Frontal cortex (tissue), 4 donors: ENCODE data around the gene UMPS. TPM values are rescaled to one million over a fixed set of nuclear protein-coding genes. Genes with fewer than 3 reads are reported as not detected.

Source experiments
- DNase-seq, 2 donors: peaks; one replicate each; pipeline ENCODE4 v3.0.0; 2012; ENCODE audit warnings: low spot score in 2 of 2
- FAIRE-seq: peaks from 2 replicates; lab custom pipeline; 2012; peaks lifted over from hg19 to GRCh38; lab: Jason Lieb, UNC
- total RNA-seq: library from RNA; depleted of rRNA; stranded (reverse); fragments of >200 nt; gene quantifications from one replicate; pipeline ENCODE4 v1.2.3, GENCODE V29; 2014
- donor health status: control.
- donor health status: control.
- donor health status: control.

Gene UMPS
- 54.2 TPM for total RNA-seq

- DNase-seq (peak; percentile 67 to 77), FAIRE-seq (no peak)
Observed at GRCh38 chr3:124730129-124730940, at the start of gene UMPS. UMPS (plus strand) TSS chr3:124730452; CDS start chr3:124730472, 20 bp downstream.

GRCh38 chr3:124680521-124680920 lies 49.7 kb upstream of the UMPS start:
- FAIRE-seq: no peak
- DNase-seq: no peak

- DNase-seq (no peak), FAIRE-seq (no peak)
Observed at GRCh38 chr3:124682263-124682662, 48.0 kb upstream of the UMPS start.

- FAIRE-seq (no peak), DNase-seq (no peak)
Observed at GRCh38 chr3:124684459-124684858, 45.8 kb upstream of the UMPS start.

- FAIRE-seq: no peak
- no peak for DNase-seq
Observed at GRCh38 chr3:124685067-124685466, 45.2 kb upstream of the UMPS start.

GRCh38 chr3:124685481-124685880 lies 44.8 kb upstream of the UMPS start:
- no peak for FAIRE-seq
- no peak for DNase-seq

- DNase-seq (no peak), FAIRE-seq (no peak)
Observed at GRCh38 chr3:124686028-124686670, 44.1 kb upstream of the UMPS start.

GRCh38 chr3:124688581-124689454 lies 41.4 kb upstream of the UMPS start:
- FAIRE-seq (no peak), DNase-seq (peak; percentile 29 to 79)

- DNase-seq: no peak
- no peak for FAIRE-seq
Observed at GRCh38 chr3:124691599-124691998, 38.7 kb upstream of the UMPS start.

GRCh38 chr3:124694486-124694885 lies 35.8 kb upstream of the UMPS start:
- FAIRE-seq (no peak), DNase-seq (no peak)

- FAIRE-seq: no peak
- DNase-seq: no peak
Observed at GRCh38 chr3:124695369-124695768, 34.9 kb upstream of the UMPS start.

GRCh38 chr3:124696006-124696405 lies 34.2 kb upstream of the UMPS start:
- DNase-seq: no peak
- no peak for FAIRE-seq

- DNase-seq (no peak), FAIRE-seq (no peak)
Observed at GRCh38 chr3:124697302-124697701, 33.0 kb upstream of the UMPS start.

GRCh38 chr3:124698030-124698770 lies 32.1 kb upstream of the UMPS start:
- DNase-seq (no peak), FAIRE-seq (no peak)

- FAIRE-seq (no peak), DNase-seq (no peak)
Observed at GRCh38 chr3:124699051-124699450, 31.2 kb upstream of the UMPS start.

GRCh38 chr3:124699686-124700396 lies 30.4 kb upstream of the UMPS start:
- no peak for DNase-seq
- FAIRE-seq: no peak

- DNase-seq (no peak), FAIRE-seq (no peak)
Observed at GRCh38 chr3:124700880-124701684, 29.2 kb upstream of the UMPS start.

- DNase-seq (no peak), FAIRE-seq (no peak)
Observed at GRCh38 chr3:124701687-124702086, 28.6 kb upstream of the UMPS start.
